Measurements from ENCODE around the gene PLA2G4E. TPM values are rescaled to one million over a fixed set of nuclear protein-coding genes. Genes with fewer than 3 reads are reported as not detected.

PLA2G4E gene
- polyA plus RNA-seq, 1 donor (not counting 4 experiments of a cell fraction or from before 2014, with no cell fraction given) = 3.5 TPM

- Histone ChIP-seq H3K27me3 (ENCODE audit: control insufficient read depth, extremely low read depth, insufficient read depth, low read length) (no peaks in the 10 kb centered on the region), H3K4me1 (ENCODE audit: control insufficient read depth, extremely low read depth, insufficient read depth, low read length) (peaks cover 34% of the 10 kb centered on the region), H3K79me2 (ENCODE audit: control insufficient read depth, insufficient read depth, low read length) (no peaks in the 10 kb centered on the region), H2AFZ (ENCODE audit: control insufficient read depth, low read length) (peak overlapping the region; percentile 73), H3K4me2 (ENCODE audit: control insufficient read depth, extremely low read depth, insufficient read depth, low read depth, low read length) (peak overlapping the region; percentile 93), H4K20me1 (ENCODE audit: control insufficient read depth, extremely low read depth, insufficient read depth, low read length) (no peaks in the 10 kb centered on the region), H3K9me1 (ENCODE audit: control insufficient read depth, extremely low read depth, insufficient read depth, low read length) (no peaks in the 10 kb centered on the region), H3K27ac (ENCODE audit: control insufficient read depth, insufficient read depth, low read length) (peak overlapping the region; percentile 72), H3K9ac (ENCODE audit: control insufficient read depth, extremely low read depth, insufficient read depth, low read length) (peak overlapping the region; percentile 43), H3K36me3 (ENCODE audit: control insufficient read depth in 2 of 2, extremely low read depth in 1 of 2, insufficient read depth in 2 of 2, low read length in 2 of 2) (no peaks in the 10 kb centered on the region), H3K9me3 (ENCODE audit: control insufficient read depth, low read depth, low read length) (no peaks in the 10 kb centered on the region), H3K4me3 (ENCODE audit: control insufficient read depth in 2 of 3, extremely low read depth in 1 of 3, insufficient read depth in 2 of 3, low read depth in 1 of 3, low read length in 3 of 3) (peak overlapping the region in 1 of 3 experiments; percentile 58)
- dilution Hi-C loops (cut with MboI; ENCODE audit: extremely low pct_ligation_motif_present, low sequenced_read_pairs) = no loop called here
- DNase-seq (ENCODE audit: low read depth, low spot score) (no peak), FAIRE-seq (no peak)
- no peak for TF ChIP-seq EZH2 (IDR thresholded peaks at IDR 0.05; ENCODE audit: low read length)
- TF ChIP-seq, protein P1, sequence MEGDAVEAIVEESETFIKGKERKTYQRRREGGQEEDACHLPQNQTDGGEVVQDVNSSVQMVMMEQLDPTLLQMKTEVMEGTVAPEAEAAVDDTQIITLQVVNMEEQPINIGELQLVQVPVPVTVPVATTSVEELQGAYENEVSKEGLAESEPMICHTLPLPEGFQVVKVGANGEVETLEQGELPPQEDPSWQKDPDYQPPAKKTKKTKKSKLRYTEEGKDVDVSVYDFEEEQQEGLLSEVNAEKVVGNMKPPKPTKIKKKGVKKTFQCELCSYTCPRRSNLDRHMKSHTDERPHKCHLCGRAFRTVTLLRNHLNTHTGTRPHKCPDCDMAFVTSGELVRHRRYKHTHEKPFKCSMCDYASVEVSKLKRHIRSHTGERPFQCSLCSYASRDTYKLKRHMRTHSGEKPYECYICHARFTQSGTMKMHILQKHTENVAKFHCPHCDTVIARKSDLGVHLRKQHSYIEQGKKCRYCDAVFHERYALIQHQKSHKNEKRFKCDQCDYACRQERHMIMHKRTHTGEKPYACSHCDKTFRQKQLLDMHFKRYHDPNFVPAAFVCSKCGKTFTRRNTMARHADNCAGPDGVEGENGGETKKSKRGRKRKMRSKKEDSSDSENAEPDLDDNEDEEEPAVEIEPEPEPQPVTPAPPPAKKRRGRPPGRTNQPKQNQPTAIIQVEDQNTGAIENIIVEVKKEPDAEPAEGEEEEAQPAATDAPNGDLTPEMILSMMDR (optimal IDR thresholded peaks at IDR 0.05 in 1 of 3, IDR thresholded peaks at IDR 0.05 in 1 of 3, conservative IDR thresholded peaks at IDR 0.05 in 1 of 3; ENCODE audit: extremely low read depth in 1 of 3, insufficient read depth in 2 of 3, low read length in 3 of 3) = no peak
Observed at GRCh38 chr15:42034628-42035434, 14.0 kb upstream of the PLA2G4E start.

GRCh38 chr15:42033214-42033873, 12.5 kb upstream of the PLA2G4E start:
- H3K27me3 ChIP-seq (ENCODE audit: control insufficient read depth, extremely low read depth, insufficient read depth, low read length) = no peaks in the 10 kb centered on the region
- no peaks in the 10 kb centered on the region for H3K9me3 ChIP-seq (ENCODE audit: control insufficient read depth, low read depth, low read length)
- no peak overlapping the region for H2AFZ ChIP-seq (ENCODE audit: control insufficient read depth, low read length)
- dilution Hi-C loops (cut with MboI; ENCODE audit: extremely low pct_ligation_motif_present, low sequenced_read_pairs) = no loop called here
- no peaks in the 10 kb centered on the region for H3K79me2 ChIP-seq (ENCODE audit: control insufficient read depth, insufficient read depth, low read length)
- no peaks in the 10 kb centered on the region for H3K9me1 ChIP-seq (ENCODE audit: control insufficient read depth, extremely low read depth, insufficient read depth, low read length)
- TF ChIP-seq, protein P1 (optimal IDR thresholded peaks at IDR 0.05 in 1 of 3, IDR thresholded peaks at IDR 0.05 in 1 of 3, conservative IDR thresholded peaks at IDR 0.05 in 1 of 3; ENCODE audit: extremely low read depth in 1 of 3, insufficient read depth in 2 of 3, low read length in 3 of 3) = no peak
- no peak for TF ChIP-seq EZH2 (IDR thresholded peaks at IDR 0.05; ENCODE audit: low read length)
- no peaks in the 10 kb centered on the region for H3K36me3 ChIP-seq (ENCODE audit: control insufficient read depth in 2 of 2, extremely low read depth in 1 of 2, insufficient read depth in 2 of 2, low read length in 2 of 2)
- no peak for FAIRE-seq
- no peak overlapping the region for H3K4me2 ChIP-seq (ENCODE audit: control insufficient read depth, extremely low read depth, insufficient read depth, low read depth, low read length)
- H4K20me1 ChIP-seq (ENCODE audit: control insufficient read depth, extremely low read depth, insufficient read depth, low read length) = no peaks in the 10 kb centered on the region
- no peak overlapping the region for H3K4me3 ChIP-seq (ENCODE audit: control insufficient read depth in 2 of 3, extremely low read depth in 1 of 3, insufficient read depth in 2 of 3, low read depth in 1 of 3, low read length in 3 of 3)
- H3K4me1 ChIP-seq (ENCODE audit: control insufficient read depth, extremely low read depth, insufficient read depth, low read length) = peaks cover 37% of the 10 kb centered on the region
- H3K9ac ChIP-seq (ENCODE audit: control insufficient read depth, extremely low read depth, insufficient read depth, low read length) = no peak overlapping the region
- no peak for DNase-seq (ENCODE audit: low read depth, low spot score)
- H3K27ac ChIP-seq (ENCODE audit: control insufficient read depth, insufficient read depth, low read length) = no peak overlapping the region

All from keratinocyte (primary cell).